ENCODE data around the gene FKBP1A. TPM values are rescaled to one million over a fixed set of nuclear protein-coding genes. Genes with fewer than 3 reads are reported as not detected.

Gene FKBP1A
- total and polyA plus RNA-seq, 4 donors: 145 to 465 (median 277) TPM

DNA sequence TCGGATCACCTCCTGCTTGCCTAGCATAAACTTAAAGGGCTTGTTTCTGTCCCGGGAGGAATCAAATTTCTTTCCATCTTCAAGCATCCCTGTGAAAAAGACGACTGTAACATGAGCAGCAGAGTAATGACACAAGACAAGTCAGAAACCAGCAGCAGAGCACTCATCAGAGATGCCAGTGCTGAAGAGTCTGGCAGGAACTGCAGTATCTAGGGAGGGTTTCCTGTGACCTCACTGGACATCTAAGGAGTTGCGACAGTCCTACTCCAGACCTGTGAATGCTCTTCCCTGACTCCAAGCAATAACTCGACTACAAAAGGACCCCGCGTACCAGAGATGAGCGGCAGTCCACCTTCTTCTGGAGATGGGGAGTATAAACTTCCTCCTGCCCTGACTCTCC is 17.3 kb downstream of the FKBP1A start:
- peaks cover 3 to 16% (median 13%) of the 10 kb centered on the region in 4 donors for H3K36me3 ChIP-seq (ENCODE audit: control insufficient read depth in 4 of 4, insufficient read depth in 4 of 4, low read length in 4 of 4)
- no peak overlapping the region for H3K9ac ChIP-seq (ENCODE audit: insufficient read depth in 1 of 2, low read length in 2 of 2)
- no peaks in the 10 kb centered on the region for H3K27me3 ChIP-seq (ENCODE audit: control insufficient read depth in 3 of 3, insufficient read depth in 3 of 3, low read length in 2 of 3)
- no peak overlapping the region for H3K4me3 ChIP-seq
- DNase-seq: no peak
- ATAC-seq (ENCODE audit: insufficient read depth, low FRiP score): no peak
- TF ChIP-seq CTCF (IDR thresholded peaks at IDR 0.05; ENCODE audit: control extremely low read depth, extremely low read depth): no peak
- WGBS, 2 donors: 39 to 49% methylated on average over 8 of the region's 8 CpGs
- peaks cover 0 to 54% (median 0%) of the 10 kb centered on the region in 5 donors for H3K4me1 ChIP-seq (ENCODE audit: control insufficient read depth in 5 of 5, insufficient read depth in 5 of 5, low read length in 5 of 5)
- no peaks in the 10 kb centered on the region for H3K9me3 ChIP-seq (ENCODE audit: control insufficient read depth in 4 of 4, insufficient read depth in 3 of 4, low read length in 3 of 4)
- H3K27ac ChIP-seq (ENCODE audit: low read depth in 1 of 2, low read length in 1 of 2): no peak overlapping the region

GRCh38 chr20:1374246-1374645 is 18.6 kb downstream of the FKBP1A start:
- peaks cover 6 to 20% (median 13%) of the 10 kb centered on the region in 4 donors for H3K36me3 ChIP-seq (ENCODE audit: control insufficient read depth in 4 of 4, insufficient read depth in 4 of 4, low read length in 4 of 4)
- H3K27ac ChIP-seq (ENCODE audit: low read depth in 1 of 2, low read length in 1 of 2): peak overlapping the region in 1 of 2 donors; percentile 12
- TF ChIP-seq CTCF (IDR thresholded peaks at IDR 0.05; ENCODE audit: control extremely low read depth, extremely low read depth): no peak
- ATAC-seq (ENCODE audit: insufficient read depth, low FRiP score) (no peak), DNase-seq (no peak)
- no peaks in the 10 kb centered on the region for H3K27me3 ChIP-seq (ENCODE audit: control insufficient read depth in 3 of 3, insufficient read depth in 3 of 3, low read length in 2 of 3)
- H3K4me3 ChIP-seq: no peak overlapping the region
- H3K9me3 ChIP-seq (ENCODE audit: control insufficient read depth in 4 of 4, insufficient read depth in 3 of 4, low read length in 3 of 4): no peaks in the 10 kb centered on the region
- peaks cover 0 to 48% (median 0%) of the 10 kb centered on the region in 5 donors for H3K4me1 ChIP-seq (ENCODE audit: control insufficient read depth in 5 of 5, insufficient read depth in 5 of 5, low read length in 5 of 5)
- H3K9ac ChIP-seq (ENCODE audit: insufficient read depth in 1 of 2, low read length in 2 of 2): no peak overlapping the region
- 19 to 37% methylated on average over 2 of the region's 2 CpGs for WGBS, 2 donors

GRCh38 chr20:1373614-1374013 is 19.2 kb downstream of the FKBP1A start:
- Histone ChIP-seq H3K36me3 (ENCODE audit: control insufficient read depth in 4 of 4, insufficient read depth in 4 of 4, low read length in 4 of 4) (peaks cover 6 to 22% (median 13%) of the 10 kb centered on the region in 4 donors), H3K4me3 (no peak overlapping the region), H3K9ac (ENCODE audit: insufficient read depth in 1 of 2, low read length in 2 of 2) (no peak overlapping the region), H3K9me3 (ENCODE audit: control insufficient read depth in 4 of 4, insufficient read depth in 3 of 4, low read length in 3 of 4) (no peaks in the 10 kb centered on the region), H3K4me1 (ENCODE audit: control insufficient read depth in 5 of 5, insufficient read depth in 5 of 5, low read length in 5 of 5) (peaks cover 0 to 43% (median 0%) of the 10 kb centered on the region in 5 donors), H3K27me3 (ENCODE audit: control insufficient read depth in 3 of 3, insufficient read depth in 3 of 3, low read length in 2 of 3) (no peaks in the 10 kb centered on the region), H3K27ac (ENCODE audit: low read depth in 1 of 2, low read length in 1 of 2) (peak overlapping the region; percentile 12 to 35)
- TF ChIP-seq CTCF (IDR thresholded peaks at IDR 0.05; ENCODE audit: control extremely low read depth, extremely low read depth): no peak
- ATAC-seq (ENCODE audit: insufficient read depth, low FRiP score) (no peak), DNase-seq (no peak)
- WGBS, 2 donors: 60 to 80% methylated on average over 4 of the region's 4 CpGs

DNA sequence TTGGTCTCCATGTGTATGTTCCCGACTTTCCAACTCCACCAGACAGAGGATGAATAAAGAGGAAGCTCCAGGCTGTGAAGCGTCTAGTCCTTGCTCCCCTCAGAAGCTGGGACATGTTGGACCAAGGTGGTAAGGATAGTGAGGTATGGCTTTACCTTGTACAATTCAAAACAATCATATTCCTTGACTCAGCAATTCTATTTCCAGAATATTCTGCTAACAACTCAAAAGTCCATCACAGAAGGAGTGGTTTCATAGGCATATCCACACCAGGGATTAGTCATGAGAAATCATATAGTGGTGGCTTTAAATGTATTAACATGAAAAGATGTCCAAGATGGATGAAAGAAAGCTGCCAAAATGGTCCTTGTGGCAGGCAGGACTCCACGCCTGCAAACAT is 19.8 kb downstream of the FKBP1A start:
- Histone ChIP-seq H3K4me3 (no peak overlapping the region), H3K9me3 (ENCODE audit: control insufficient read depth in 4 of 4, insufficient read depth in 3 of 4, low read length in 3 of 4) (no peaks in the 10 kb centered on the region), H3K27ac (ENCODE audit: low read depth in 1 of 2, low read length in 1 of 2) (no peak overlapping the region), H3K27me3 (ENCODE audit: control insufficient read depth in 3 of 3, insufficient read depth in 3 of 3, low read length in 2 of 3) (no peaks in the 10 kb centered on the region), H3K4me1 (ENCODE audit: control insufficient read depth in 5 of 5, insufficient read depth in 5 of 5, low read length in 5 of 5) (peaks cover 0 to 39% (median 0%) of the 10 kb centered on the region in 5 donors), H3K36me3 (ENCODE audit: control insufficient read depth in 4 of 4, insufficient read depth in 4 of 4, low read length in 4 of 4) (peaks cover 9 to 27% (median 13%) of the 10 kb centered on the region in 4 donors), H3K9ac (ENCODE audit: insufficient read depth in 1 of 2, low read length in 2 of 2) (no peak overlapping the region)
- ATAC-seq (ENCODE audit: insufficient read depth, low FRiP score) (no peak), DNase-seq (no peak)
- no peak for TF ChIP-seq CTCF (IDR thresholded peaks at IDR 0.05; ENCODE audit: control extremely low read depth, extremely low read depth)
- WGBS, 2 donors: 69 to 84% methylated on average over 3 of the region's 3 CpGs

Measured in lung (tissue), 12 donors.